Skin epidermis (tissue), 12 donors: Measurements from ENCODE around the gene MX1.
A peak's percentile ranks its signal among the peaks of the same experiment; 100 is the strongest.

Experiments
- H3K27ac ChIP-seq, 21 experiments: fragments of 200-600 bp; sonication (generic) in 11 of 21; one replicate each; pipeline ENCODE4 v1.5.0; 2020; ENCODE audit warnings: mild to moderate bottlenecking in 3 of 21, inconsistent platforms in 2 of 21, moderate library complexity in 2 of 21
- H3K4me3 ChIP-seq, 7 experiments: fragments of 200-600 bp; sonication (generic) in 2 of 7; one replicate each; pipeline ENCODE4 v1.5.0; 2020; ENCODE audit warnings: inconsistent platforms in 2 of 7, mild to moderate bottlenecking in 2 of 7, moderate library complexity in 1 of 7

The MX1 gene

DNA sequence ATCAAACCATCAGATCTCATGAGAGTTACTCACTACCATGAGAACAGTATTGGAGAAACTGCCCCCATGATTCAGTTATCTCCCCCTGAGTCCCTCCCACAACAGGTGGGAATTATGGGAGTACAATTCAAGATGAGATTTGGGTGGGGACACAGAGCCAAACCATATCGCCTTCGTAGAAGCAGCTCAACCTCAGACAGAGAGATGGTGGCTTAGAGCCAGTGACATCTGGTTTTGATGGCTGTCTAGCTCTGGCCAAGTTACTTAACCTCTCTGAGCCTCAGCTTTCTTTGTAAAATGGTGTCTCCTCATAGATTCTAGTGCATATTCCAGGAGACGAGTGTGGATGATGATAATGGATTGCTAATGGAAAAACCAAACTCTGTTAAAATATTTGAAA is 27.2 kb downstream of the MX1 start:
- Histone ChIP-seq H3K27ac (no peak overlapping the region), H3K4me3 (no peak overlapping the region)

DNA sequence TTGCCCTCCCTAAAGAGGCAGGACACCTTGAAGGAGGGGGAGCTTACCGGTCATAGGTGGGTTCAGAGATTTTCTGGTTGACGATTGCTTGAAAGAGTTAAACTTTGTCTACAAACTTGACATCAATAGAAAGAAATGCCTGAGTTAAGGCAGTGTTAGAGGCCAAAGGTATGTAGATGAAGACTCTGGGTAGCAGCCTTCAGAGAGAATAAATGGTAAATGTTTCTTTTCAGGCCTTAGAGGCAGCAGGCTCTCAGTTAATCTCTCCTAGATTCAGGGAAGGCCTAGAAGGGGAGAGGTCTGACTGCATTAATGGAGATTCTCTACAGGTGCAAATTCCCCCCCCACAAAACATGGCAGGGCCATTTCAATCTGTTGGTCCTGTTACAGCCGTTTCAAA is 27.7 kb downstream of the MX1 start:
- Histone ChIP-seq H3K27ac (no peak overlapping the region), H3K4me3 (no peak overlapping the region)

DNA sequence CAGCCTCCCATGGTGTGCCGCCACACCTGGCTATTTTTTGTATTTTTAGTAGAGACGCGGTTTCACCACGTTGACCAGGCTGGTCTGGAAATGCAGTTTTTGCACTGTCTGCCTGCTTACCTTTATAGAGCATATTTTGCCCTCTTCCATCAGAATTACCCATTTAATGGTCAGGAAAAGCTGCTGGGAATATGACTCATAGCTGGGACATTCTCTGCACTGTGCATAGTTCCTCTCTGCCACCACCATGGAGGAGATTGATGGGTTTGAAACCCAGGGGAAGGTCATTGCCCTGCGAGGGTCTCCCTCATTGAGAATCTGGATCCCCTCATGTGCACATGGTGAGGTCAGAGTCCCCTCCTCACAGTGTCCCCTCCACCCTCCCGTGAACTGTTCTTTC is 32.1 kb downstream of the MX1 start:
- Histone ChIP-seq H3K27ac (no peak overlapping the region), H3K4me3 (no peak overlapping the region)

DNA sequence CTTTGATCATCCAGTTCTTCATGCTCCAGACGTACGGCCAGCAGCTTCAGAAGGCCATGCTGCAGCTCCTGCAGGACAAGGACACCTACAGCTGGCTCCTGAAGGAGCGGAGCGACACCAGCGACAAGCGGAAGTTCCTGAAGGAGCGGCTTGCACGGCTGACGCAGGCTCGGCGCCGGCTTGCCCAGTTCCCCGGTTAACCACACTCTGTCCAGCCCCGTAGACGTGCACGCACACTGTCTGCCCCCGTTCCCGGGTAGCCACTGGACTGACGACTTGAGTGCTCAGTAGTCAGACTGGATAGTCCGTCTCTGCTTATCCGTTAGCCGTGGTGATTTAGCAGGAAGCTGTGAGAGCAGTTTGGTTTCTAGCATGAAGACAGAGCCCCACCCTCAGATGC is 32.5 kb downstream of the MX1 start:
- Histone ChIP-seq H3K4me3 (no peak overlapping the region), H3K27ac (no peak overlapping the region)

DNA sequence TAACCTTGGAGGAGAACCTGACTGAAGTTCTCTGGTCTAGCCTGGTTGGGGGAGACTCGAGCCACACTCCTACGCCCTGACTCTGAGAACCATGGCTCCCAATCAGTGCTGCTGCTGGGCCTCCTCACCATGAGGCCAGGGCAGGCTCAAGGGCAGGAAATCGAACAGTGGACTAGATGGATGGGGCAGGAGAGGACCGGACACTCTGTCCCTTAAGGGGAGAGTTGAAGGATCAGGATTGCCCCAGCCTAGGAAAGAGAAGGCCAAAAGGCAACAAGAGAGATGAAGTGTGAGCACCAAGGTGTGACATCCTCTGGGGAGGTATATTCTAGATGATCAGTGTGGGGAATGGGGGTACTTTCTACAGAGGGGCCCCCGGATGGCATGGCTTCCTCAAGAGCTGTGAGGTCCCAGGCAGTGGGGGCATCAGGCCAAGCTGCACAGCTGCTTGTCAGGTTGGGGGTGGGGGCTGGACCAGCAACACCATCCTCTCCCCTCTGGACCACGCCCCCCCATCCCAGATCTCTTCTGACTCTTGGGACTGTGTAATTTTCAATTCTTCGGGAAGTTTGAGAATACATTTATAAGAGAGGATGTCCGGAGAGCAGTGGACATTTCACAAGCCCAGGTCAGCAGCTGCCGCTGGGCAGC is 34.0 kb downstream of the MX1 start:
- Histone ChIP-seq H3K27ac (no peak overlapping the region), H3K4me3 (no peak overlapping the region)

DNA sequence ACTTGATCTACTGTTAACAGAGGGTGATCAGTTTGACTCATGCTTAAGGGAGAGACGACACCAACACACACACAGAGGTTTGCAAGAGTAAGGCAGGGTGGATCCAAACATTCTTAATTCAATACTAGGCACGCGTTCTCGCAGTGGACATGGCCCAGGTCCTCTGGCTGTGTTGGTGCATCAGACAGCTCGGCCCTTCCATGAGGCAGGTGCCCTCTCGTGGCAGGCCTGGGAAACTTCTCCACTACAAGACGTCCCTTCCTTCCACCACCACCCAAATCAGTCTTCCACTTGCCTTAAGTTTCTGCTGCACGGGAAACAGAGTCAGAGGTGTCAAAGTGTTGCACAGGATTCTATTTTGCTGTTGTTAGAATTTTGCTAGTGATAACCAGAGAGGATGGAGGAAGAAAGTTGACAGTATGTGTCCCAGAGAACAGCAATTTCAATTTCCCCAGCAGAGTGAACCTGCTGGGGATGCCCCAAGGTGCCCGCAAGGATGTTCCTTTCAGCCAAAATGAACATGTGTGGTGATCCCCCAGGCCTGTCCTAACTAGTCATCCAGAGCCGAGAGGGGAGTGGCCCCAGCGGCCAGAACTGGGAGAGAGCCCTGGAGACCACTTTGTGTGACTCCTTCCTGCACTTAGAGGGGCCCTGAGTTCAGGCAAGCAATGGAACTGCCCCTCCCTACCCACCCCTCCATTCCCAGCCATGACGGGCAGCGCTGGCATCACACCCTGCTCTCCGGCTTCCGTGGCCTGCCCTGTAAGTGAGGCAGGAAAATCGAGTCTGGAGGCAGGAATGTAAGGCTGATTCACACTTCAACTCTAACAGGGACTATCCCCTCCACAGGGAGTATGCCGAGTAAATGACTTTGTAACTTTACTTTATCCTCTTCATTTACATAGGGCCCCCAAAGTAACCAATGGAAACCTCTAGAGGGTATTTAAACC is 34.8 kb downstream of the MX1 start:
- Histone ChIP-seq H3K27ac (no peak overlapping the region), H3K4me3 (no peak overlapping the region)

DNA sequence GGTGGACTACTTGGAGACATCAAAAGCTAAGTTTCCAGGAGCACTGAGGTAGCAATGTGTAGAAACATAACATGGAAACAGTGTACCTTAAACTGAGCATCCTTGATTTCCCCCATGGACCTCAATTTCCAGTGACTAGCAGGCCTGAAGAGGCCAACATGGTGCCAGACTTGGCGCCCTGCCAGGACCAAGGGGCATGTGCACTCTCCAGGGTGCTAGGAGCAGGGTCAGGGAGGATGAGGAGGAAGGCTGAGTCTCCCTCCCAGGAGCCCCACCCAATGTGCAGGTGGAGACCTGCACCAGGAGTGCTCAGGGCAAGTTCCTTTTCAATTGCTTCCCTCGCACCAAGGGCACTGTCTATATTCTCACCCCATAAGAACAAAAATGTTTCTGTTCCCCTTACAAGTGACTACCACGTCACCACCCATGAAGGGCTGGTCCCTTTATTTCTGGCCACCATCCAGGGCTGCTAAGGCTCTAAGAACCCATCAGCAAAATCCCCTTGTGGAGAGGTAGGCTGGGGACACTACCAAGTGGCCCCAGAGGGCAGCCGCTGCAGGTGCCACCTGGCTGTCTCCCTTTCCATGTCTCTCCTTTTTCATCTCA is 39.2 kb downstream of the MX1 start:
- H3K27ac ChIP-seq: no peak overlapping the region
- H3K4me3 ChIP-seq: no peak overlapping the region

DNA sequence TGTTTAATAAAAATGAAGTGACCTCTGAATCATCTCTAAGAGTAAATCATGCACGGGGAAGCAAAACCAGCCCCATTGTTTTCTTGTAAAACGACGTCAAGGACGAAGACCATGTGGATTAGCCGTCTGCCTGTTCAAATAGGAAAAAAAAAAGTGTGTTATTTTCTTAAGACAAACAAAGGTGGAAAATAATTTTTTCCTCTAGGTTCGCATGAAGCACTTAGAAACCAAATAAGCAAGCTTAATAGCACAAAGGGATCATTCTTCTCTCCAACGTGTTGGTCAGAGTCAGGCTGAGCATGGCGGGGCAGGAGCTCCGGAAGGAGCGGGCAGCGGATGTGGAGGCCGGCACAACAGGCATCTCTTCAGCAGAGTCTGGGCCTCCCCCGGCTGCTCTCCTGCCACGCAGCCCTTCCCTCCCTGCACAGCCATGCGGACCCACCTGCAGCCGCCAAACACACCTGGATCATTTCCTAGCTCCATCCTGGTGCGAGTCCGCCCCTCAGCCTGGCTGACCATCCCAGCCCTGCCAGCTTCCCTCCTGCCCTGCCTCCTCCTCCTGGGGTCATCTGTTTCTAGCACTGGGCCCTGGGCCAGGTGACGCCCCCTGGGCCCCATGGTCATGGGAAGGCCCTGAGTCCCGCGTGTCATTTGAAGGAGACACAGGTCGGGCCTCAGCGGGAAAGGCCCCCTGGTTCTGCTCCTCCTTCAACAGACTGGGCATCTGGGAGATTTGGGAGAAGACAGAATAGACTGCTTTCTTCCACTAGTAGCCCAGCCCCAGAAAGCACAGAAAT is 40.2 kb downstream of the MX1 start:
- no peak overlapping the region for H3K4me3 ChIP-seq
- no peak overlapping the region for H3K27ac ChIP-seq

- no peak overlapping the region for H3K27ac ChIP-seq
- H3K4me3 ChIP-seq: no peak overlapping the region
Observed at GRCh38 chr21:41470054-41470453, 44.0 kb downstream of the MX1 start.

GRCh38 chr21:41472753-41473548 is 46.9 kb downstream of the MX1 start:
- Histone ChIP-seq H3K27ac (no peak overlapping the region), H3K4me3 (no peak overlapping the region)

GRCh38 chr21:41475714-41476420 is 49.8 kb downstream of the MX1 start:
- no peak overlapping the region for H3K27ac ChIP-seq

DNA sequence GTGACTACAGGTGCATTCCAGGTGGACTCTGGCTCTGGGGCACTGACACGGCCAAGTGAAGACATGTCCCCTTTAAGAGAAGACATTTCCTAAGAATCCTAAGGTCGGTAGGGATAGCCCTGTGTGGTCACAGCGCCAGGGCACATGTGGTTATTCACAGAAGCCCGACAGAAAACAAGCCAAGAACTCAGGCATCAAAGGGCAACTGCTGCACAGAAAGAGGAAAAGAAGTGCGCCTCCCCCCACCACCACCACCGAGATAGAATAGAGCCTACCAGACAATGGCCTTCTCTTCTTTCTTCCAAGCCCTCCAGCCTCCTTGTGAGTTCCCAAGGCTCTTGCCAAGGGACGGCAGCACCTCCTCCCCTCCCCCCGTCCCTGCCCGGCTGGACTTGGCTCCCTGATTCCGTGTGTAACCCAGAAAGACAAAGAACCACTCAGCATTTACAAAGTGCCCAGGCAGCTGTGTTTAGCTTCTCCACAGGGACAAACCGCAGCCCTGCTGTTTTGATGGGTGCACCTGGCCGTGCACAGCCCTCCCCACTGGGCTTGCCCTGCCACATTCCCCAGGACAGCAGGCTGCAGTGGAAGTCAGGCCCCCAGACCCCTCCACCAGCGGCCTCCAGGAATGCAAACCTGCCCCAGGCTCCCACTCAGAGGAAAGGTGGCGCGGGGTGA is 51.7 kb downstream of the MX1 start:
- Histone ChIP-seq H3K27ac (no peak overlapping the region), H3K4me3 (no peak overlapping the region)

More at GRCh38 chr21:41475714-41476420, 49.8 kb downstream of the MX1 start:
- H3K4me3 ChIP-seq: no peak overlapping the region

- Histone ChIP-seq H3K27ac (no peak overlapping the region), H3K4me3 (no peak overlapping the region)
Observed at GRCh38 chr21:41478319-41479177, 52.5 kb downstream of the MX1 start.

DNA sequence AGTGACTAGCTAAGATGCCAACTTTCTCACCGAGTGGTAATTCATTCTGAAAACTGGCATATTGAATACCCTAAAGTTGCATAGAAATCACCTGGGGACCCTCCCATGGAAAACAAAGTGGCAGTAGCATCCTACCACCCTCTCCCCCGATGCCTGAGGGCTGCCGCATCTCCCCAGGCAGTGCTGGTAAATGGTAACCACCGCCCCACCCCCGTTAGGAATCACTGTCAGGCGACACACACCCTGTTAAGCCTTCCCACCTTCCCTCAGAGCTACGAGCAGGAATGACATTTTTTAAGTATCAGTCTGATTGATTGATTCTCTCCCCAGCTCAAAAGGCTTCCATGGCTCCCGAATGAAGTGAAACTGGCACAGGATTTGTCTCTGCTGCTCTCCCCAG is 53.6 kb downstream of the MX1 start:
- Histone ChIP-seq H3K27ac (peak overlapping the region in 1 of 21 experiments; percentile 47), H3K4me3 (no peak overlapping the region)

GRCh38 chr21:41480086-41480690 is 54.1 kb downstream of the MX1 start:
- Histone ChIP-seq H3K4me3 (no peak overlapping the region), H3K27ac (peak overlapping the region in 1 of 21 experiments; percentile 47)

DNA sequence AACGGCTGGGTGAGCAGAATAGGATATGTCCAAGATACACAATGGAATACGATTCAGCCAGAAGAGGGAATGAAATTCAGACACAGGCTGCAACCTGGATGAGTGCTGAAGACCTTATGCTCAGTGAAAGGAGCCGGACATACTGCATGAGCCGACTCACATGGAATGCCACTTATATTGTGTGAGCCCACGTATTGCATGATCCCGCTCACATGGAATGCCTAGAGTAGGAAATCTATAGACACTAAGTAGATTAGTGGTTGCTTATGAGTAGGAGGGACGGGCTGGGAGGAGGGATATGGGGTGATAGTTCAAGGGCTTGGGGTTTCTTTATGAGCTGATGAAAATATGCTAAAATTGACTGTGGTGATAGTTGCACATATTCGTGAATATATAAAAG is 55.2 kb downstream of the MX1 start:
- Histone ChIP-seq H3K27ac (no peak overlapping the region), H3K4me3 (no peak overlapping the region)

- no peak overlapping the region for H3K27ac ChIP-seq
- no peak overlapping the region for H3K4me3 ChIP-seq
Observed at GRCh38 chr21:41482301-41482700, 56.3 kb downstream of the MX1 start.
